Peyer's patch (tissue), 4 donors: ENCODE measurements around the gene WLS. TPM values are rescaled to one million over a fixed set of nuclear protein-coding genes. Genes with fewer than 3 reads are reported as not detected.

Source experiments
- DNase-seq, 3 donors: peaks; one replicate each; pipeline ENCODE4 v3.0.0-alpha.2; 2017 to 2019
- H3K27ac ChIP-seq, 4 donors: fragments of 200-600 bp; sonication (generic); one replicate each; pipeline ENCODE4 v1.5.1; 2016 to 2019
- H3K27me3 ChIP-seq, 2 donors: fragments of 200-600 bp; sonication (generic); one replicate each; pipeline ENCODE4 v1.5.1; 2019
- H3K36me3 ChIP-seq, 3 donors: fragments of 200-600 bp; sonication (generic); one replicate each; pipeline ENCODE4 v1.5.1; 2016 to 2019
- H3K4me1 ChIP-seq, 4 donors: fragments of 200-600 bp; sonication (generic); one replicate each; pipeline ENCODE4 v1.5.1; 2016 to 2019
- H3K4me3 ChIP-seq, 4 donors: fragments of 200-600 bp; sonication (generic); 1 replicate in 3 of 4; 2 replicates in 1 of 4; pipeline ENCODE4 v1.5.1; 2016 to 2019; ENCODE audit warnings: mild to moderate bottlenecking in 1 of 4
- H3K9me3 ChIP-seq, 4 donors: fragments of 200-600 bp; sonication (generic); one replicate each; pipeline ENCODE4 v1.5.1; 2016 to 2019; ENCODE audit warnings: mild to moderate bottlenecking in 1 of 4
- CTCF ChIP-seq, 6 experiments: fragments of 450-650 bp in 4 of 6; fragments of 200-600 bp in 2 of 6; sonication (generic) in 1 of 6; IDR thresholded peaks; one replicate each; pipeline ENCODE4 v1.5.1; 2017 to 2019; ENCODE audit warnings: antibody characterized with exemption in 6 of 6, mild to moderate bottlenecking in 3 of 6, moderate library complexity in 1 of 6
- POLR2A ChIP-seq, 2 donors: fragments of 450-650 bp; IDR thresholded peaks; one replicate each; pipeline ENCODE4 v1.5.1; 2017; ENCODE audit warnings: antibody characterized with exemption in 2 of 2, mild to moderate bottlenecking in 2 of 2, moderate library complexity in 2 of 2
- total RNA-seq, 4 donors: library from RNA; depleted of rRNA; stranded (reverse); fragments of >200 nt; gene quantifications; one replicate each; pipeline ENCODE4 v1.1.0, GENCODE V29; 2016

The WLS gene
- total RNA-seq, 4 donors from 2014 or later: 46.1 to 140 (median 73.8) TPM

DNA sequence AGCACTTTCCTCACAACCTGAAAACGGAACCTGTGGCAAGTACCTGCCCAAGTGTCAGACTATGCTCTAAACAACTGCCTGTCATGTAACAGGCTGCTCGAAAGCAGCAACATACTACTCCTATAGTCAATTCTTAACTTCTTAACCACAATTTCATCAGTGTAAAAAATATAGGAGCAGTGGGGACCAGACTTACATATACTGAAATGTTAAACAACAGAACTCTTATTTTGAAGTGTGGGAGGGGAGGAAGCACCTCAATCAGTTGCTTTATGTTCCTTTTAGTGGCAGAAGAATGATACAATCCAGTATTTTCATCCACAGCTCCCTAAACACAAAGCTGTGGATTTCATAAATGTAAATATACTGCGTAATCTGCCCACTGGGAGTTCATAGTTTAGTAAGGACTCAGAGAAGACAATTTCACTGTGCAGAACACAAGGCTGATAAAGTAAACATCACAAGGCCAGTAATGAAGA is 44.2 kb downstream of the WLS start:
- H3K9me3 ChIP-seq: no peaks in the 10 kb centered on the region
- DNase-seq: no peak
- no peaks in the 10 kb centered on the region for H3K27me3 ChIP-seq
- no peaks in the 10 kb centered on the region for H3K4me1 ChIP-seq
- TF ChIP-seq POLR2A (IDR thresholded peaks at IDR 0.05) (no peak), CTCF (IDR thresholded peaks at IDR 0.05) (no peak)
- no peak overlapping the region for H3K4me3 ChIP-seq
- peak overlapping the region in 2 of 4 donors; percentile 45 to 71 for H3K27ac ChIP-seq
- H3K36me3 ChIP-seq: peaks cover 0 to 18% (median 0%) of the 10 kb centered on the region in 3 donors

- no peaks in the 10 kb centered on the region for H3K4me1 ChIP-seq
- peaks cover 0 to 7% (median 0%) of the 10 kb centered on the region in 3 donors for H3K36me3 ChIP-seq
- no peaks in the 10 kb centered on the region for H3K27me3 ChIP-seq
- H3K4me3 ChIP-seq: no peak overlapping the region
- peak in 1 of 3 donors; percentile 70 for DNase-seq
- H3K27ac ChIP-seq: peak overlapping the region in 1 of 4 donors; percentile 1
- H3K9me3 ChIP-seq: no peaks in the 10 kb centered on the region
- no peak for TF ChIP-seq CTCF (IDR thresholded peaks at IDR 0.05)
- no peak for TF ChIP-seq POLR2A (IDR thresholded peaks at IDR 0.05)
Measured at GRCh38 chr1:68185743-68186142, 46.6 kb downstream of the WLS start.

- DNase-seq: no peak
- TF ChIP-seq CTCF (IDR thresholded peaks at IDR 0.05): no peak
- no peak for TF ChIP-seq POLR2A (IDR thresholded peaks at IDR 0.05)
- H3K4me3 ChIP-seq: no peak overlapping the region
- H3K27ac ChIP-seq: no peak overlapping the region
- H3K27me3 ChIP-seq: no peaks in the 10 kb centered on the region
- H3K4me1 ChIP-seq: no peaks in the 10 kb centered on the region
- no peaks in the 10 kb centered on the region for H3K36me3 ChIP-seq
- no peaks in the 10 kb centered on the region for H3K9me3 ChIP-seq
Measured at GRCh38 chr1:68183895-68184294, 48.4 kb downstream of the WLS start.

DNA sequence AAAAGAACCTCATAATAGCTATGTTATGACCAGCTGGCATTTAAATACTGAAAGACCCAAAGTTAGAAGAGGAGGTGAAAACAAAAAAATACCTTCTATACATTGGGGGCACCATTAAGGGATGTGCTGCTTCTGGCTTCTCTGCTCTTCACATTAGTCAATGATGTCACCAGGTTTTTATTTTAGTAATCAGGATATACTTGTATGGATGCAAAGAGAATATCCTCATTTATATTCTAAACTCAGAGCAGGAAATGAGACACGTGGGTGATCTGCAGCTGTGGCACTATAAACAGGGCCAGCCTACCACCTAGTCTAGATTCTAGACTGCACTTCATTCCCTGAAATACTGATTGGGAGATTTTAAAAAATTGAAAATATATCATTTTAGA is 51.2 kb downstream of the WLS start:
- TF ChIP-seq CTCF (IDR thresholded peaks at IDR 0.05) (no peak), POLR2A (IDR thresholded peaks at IDR 0.05) (no peak)

DNA sequence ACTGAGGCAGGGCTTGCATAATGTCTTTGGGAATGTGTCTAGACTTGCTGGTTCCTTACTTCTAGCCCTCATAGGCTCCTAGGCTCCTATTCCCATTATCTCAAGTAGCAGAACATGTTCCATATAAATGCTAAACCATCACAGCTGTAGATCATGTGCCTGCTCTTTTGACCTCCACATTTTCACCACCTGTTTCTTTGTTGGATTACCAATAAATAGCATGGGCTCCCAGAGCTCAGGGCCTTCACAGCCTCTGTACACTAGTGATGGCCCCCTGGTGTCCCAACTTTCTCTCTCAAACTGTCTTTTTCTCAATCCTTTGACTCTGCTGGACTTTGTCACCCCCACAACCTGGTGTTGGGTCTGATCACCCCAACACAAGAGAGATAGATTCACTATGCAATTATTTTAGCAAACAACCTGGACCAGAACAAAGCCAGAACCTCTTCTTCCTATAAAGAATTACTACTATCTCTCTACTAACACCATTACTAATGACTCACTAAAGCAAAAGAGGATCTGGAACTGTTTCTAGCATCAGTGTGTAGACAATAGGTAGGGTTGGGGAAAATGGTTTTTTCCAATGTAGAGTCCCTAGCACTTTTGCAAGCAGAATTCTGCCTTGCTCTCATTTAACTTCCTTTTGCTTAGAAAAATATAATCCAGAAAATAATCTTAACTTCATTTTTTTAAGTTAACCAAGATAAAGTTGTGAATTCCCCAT is 51.7 kb downstream of the WLS start:
- Histone ChIP-seq H3K27ac (no peak overlapping the region), H3K36me3 (no peaks in the 10 kb centered on the region), H3K9me3 (no peaks in the 10 kb centered on the region), H3K27me3 (no peaks in the 10 kb centered on the region), H3K4me1 (peaks cover 0 to 26% (median 0%) of the 10 kb centered on the region in 4 donors), H3K4me3 (no peak overlapping the region)
- DNase-seq: no peak
- no peak for TF ChIP-seq CTCF (IDR thresholded peaks at IDR 0.05)
- TF ChIP-seq POLR2A (IDR thresholded peaks at IDR 0.05): no peak

More for the DNA sequence above, 51.2 kb downstream of the WLS start:
- H3K27me3 ChIP-seq: no peaks in the 10 kb centered on the region
- H3K27ac ChIP-seq: no peak overlapping the region
- H3K4me3 ChIP-seq: no peak overlapping the region
- peaks cover 0 to 21% (median 0%) of the 10 kb centered on the region in 4 donors for H3K4me1 ChIP-seq
- DNase-seq: no peak
- no peaks in the 10 kb centered on the region for H3K36me3 ChIP-seq
- H3K9me3 ChIP-seq: no peaks in the 10 kb centered on the region
